ENCODE results near the gene UNC50.
"Not testable (repeated sequence)": the region's sequence is repeated elsewhere in the genome, so short reads cannot be mapped to it uniquely, and the experiment has no call there.

The UNC50 gene

DNA sequence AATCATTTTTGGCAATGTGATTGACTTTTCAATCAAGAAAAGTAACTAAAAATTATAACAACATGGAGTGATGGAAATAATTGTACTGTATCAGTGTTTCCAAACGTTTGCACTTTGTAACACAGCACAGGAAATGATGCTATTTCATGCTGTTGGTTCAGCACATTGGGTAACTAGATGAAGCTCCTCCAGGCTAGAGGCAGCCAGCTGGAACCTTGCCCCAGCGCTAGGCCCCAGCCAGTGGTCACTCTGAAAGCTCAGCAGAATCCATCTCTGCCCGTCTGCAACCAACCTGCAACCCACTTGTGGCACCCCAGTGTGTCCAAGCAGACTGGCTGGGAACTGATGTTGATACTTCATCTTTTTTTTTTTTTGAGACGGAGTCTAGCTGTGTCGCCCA lies 15.3 kb downstream of the UNC50 start:
- DNase-seq (no peak), ATAC-seq (no peak)
- no peak overlapping the region for H3K4me3 Mint-ChIP-seq
- peaks cover 38% of the 10 kb centered on the region for H3K4me1 Mint-ChIP-seq
- no peak overlapping the region for H3K27ac Mint-ChIP-seq
- no peaks in the 10 kb centered on the region for H3K9me3 Mint-ChIP-seq
- no peaks in the 10 kb centered on the region for H3K27me3 Mint-ChIP-seq

DNA sequence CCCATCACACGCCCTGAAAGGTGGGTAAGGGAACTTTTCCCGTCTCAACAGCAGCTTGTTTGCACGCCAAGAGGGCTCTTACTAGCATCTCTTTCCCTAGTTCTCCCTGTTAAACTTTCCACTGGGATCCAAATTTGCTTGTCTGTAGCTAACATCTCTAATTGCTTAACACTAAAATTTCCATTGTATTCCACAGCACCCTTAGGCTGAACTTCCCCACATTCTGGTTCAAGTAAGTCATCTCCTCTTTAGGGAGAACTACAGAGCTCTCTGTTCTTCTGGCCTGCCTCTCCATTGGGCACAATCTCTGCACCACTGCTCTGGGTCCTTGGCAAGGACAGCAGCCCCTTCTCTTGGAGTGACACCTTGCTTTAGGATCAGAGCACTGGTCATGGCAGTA lies 24.0 kb downstream of the UNC50 start:
- ATAC-seq (no peak), DNase-seq (no peak)
- Mint-ChIP-seq H3K27ac (peak overlapping the region; percentile 5 to 60), H3K4me3 (no peak overlapping the region), H3K4me1 (peaks cover 37% of the 10 kb centered on the region), H3K27me3 (no peaks in the 10 kb centered on the region), H3K9me3 (no peaks in the 10 kb centered on the region)

DNA sequence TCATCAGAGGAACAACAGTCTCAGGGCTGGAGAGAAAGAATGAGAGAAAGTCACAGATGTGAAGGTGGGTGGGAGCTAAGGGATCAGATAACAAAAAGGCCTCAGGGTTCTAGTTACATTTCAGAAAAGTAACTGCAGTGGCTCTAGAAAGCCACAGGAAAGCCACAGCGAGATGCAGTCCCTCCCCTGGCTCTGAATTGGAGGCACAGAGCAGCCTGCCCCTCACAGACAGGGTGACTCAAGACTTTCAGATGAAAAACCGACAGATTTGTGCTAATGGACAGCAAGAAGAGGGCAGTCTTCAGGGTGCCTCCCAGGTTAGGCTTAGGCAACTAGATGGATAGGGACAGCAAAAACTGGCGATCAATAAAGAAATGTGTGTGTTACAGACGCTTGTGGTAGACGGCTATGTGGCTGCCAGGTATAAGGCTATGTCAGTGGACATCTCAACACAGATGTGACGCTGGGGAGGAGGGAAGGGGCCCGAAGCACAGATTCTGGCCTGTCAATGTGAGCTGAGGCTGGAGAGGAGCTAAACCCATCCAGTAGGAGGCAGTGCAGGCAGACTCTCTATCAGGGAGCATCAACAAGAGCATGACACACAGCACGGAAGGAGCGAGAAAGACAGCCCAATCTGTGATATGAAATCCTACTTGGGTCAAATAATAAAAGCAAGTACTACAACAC lies 26.2 kb downstream of the UNC50 start:
- H3K4me1 Mint-ChIP-seq: peaks cover 48% of the 10 kb centered on the region
- ATAC-seq: peak; percentile 65
- peak in 1 of 2 donors; percentile 48 for DNase-seq
- H3K27ac Mint-ChIP-seq: peak overlapping the region; percentile 19 to 95
- H3K27me3 Mint-ChIP-seq: no peaks in the 10 kb centered on the region
- peak overlapping the region; percentile 25 to 44 for H3K4me3 Mint-ChIP-seq
- no peaks in the 10 kb centered on the region for H3K9me3 Mint-ChIP-seq

DNA sequence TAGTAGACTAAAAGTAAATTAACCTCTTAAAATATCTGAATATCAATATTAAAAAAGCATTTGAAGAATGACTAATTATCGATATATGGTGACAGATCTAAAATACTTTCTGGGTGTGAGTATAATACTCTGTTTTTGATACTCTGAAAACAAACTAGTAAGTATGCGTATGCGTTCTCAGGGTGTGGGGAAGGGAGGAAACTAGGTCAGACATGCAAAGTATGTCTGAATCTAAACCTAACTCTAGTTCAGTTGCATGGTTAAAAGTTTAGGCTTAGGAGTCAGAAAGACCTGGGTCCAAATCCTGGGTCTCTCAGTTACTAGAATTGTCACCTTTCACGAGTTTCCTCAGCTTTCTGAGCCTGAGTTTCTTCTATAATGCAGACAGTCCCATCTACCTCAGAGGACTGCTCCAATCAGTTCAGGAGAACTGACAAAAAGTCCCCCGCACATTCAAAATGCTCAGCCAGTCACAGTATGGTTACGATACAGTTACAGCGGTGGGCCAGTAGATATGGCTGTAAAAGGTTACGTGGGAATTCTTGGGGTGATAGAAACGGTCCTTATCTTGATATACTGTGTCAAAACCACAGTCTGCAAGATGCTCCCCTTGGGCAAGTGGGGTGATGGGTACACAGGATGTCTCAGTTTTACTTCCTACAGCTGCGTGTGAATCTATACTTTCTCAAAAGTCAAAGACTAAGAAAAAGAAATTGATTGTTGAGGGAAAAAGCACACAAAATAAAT lies 29.2 kb downstream of the UNC50 start:
- Mint-ChIP-seq H3K27ac (peak overlapping the region; percentile 74 to 81), H3K4me3 (peak overlapping the region; percentile 51 to 68), H3K27me3 (no peaks in the 10 kb centered on the region), H3K4me1 (peaks cover 47% of the 10 kb centered on the region), H3K9me3 (no peaks in the 10 kb centered on the region)
- DNase-seq (peak in 1 of 2 donors; percentile 41), ATAC-seq (peak; percentile 92)

DNA sequence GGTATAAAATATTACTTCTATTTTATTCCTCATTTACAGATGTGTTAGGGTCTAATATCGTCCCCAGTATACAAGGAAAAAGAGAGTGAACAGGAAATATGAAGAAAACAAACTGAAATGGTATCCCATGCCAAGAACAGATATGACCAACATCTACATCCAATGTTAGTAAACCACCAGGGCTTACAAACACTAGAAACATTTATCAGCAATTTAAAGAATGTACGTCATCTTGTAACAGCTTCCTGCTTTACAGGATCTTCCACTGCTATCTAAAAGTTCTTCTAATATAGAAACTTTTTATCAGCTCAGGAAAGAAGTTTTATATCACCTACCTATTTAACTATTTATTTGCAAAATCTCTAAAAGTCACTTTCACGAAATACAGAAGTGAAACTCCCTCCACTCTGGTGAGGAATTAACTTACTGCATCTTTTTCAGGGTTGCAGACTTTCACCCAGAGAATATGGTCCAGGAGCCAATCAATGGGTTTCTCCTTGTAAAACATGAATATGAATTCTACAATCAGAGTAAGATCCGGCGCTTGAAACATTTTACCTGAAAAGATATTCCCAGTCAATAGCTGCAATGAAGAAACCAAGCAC lies 35.2 kb downstream of the UNC50 start:
- no peak overlapping the region for H3K4me3 Mint-ChIP-seq
- ATAC-seq (no peak), DNase-seq (no peak)
- H3K4me1 Mint-ChIP-seq: peaks cover 9% of the 10 kb centered on the region
- no peaks in the 10 kb centered on the region for H3K27me3 Mint-ChIP-seq
- H3K27ac Mint-ChIP-seq: no peak overlapping the region
- H3K9me3 Mint-ChIP-seq: no peaks in the 10 kb centered on the region

DNA sequence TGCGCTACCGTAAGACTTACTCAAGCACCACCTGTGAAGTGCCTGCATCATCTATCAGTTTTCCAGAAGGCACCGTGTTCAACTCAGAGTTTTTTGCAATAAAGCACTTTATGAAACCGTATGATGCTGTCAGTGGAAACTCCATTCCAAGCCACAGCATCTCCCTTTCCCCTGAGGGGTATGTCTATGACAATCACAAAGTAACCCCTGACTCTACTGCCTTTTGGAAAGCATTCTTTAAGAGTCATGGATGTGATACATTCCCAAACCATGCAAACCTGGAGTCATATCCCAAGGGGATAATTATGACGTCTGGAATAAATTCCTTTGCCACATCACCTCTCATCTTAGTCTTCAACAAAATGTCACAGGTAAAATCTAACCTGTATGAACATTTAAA lies 39.2 kb downstream of the UNC50 start:
- no peak for ATAC-seq
- Mint-ChIP-seq H3K27ac (no peak overlapping the region), H3K4me3 (no peak overlapping the region), H3K4me1 (peaks cover 41% of the 10 kb centered on the region), H3K9me3 (peaks cover 10 to 13% of the 10 kb centered on the region in 2 donors), H3K27me3 (no peaks in the 10 kb centered on the region)
- DNase-seq: no peak

DNA sequence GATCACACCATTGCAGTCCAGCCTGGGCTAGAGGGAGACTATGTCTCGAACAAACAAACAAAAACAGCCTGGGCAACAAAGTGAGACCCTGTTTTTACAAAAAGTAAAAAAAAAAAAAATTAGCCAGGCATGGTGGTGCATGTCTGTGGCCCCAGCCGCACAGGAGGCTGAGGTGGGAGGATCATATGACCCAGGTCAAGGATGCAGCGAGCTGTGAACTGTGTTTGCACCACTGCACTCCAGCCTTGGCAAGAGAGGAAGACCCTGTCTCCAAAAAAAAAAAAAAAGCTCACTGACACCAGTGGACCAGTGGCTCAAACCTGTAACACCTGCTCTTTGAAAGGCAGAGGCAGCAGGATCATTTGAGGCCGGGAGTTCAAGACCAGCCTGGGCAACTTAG lies 40.1 kb downstream of the UNC50 start:
- Mint-ChIP-seq H3K27me3 (no peaks in the 10 kb centered on the region), H3K4me1 (peaks cover 49% of the 10 kb centered on the region), H3K9me3 (peaks cover 10 to 13% of the 10 kb centered on the region in 2 donors), H3K4me3 (no peak overlapping the region), H3K27ac (no peak overlapping the region)
- no peak for DNase-seq
- ATAC-seq: no peak

DNA sequence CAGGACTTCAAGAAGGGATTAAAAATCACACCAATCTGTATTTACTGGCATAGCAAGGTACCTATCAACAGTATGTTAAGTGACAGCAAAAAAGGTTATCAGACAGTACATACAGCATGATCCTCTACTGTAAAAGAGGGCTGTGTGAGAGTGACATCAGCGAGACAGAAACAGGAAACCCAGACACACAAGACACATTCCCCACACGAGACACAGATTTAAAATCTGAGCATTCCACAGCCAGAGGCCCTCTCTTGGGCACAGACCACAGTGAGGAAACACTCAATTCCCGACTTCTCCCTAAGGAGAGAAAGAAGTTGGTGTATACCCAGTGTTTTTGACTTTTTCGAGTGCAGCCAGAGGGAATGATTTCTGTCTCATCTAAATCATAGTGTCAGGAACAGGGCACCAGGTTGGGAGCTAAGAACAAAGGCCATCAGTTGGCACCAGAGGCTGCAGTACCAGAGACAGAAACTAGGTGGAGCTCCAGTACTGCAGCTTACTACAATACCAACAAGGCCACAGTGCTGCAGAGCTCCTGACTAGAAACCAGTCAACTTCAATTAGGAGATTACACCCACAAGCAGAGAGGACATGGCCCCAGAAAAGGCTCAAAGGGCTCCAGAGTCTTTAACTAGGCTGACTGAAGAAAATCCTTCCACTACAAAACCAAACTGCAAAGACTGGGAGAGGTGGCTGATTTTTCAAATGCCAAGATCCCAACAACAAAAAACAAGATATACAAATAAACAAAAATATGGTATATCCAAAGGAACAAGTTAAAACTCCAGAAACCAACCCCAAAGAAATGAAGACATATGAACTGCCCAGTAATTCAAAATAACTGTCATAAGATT lies 41.0 kb downstream of the UNC50 start:
- ATAC-seq: peak; percentile 99
- H3K4me3 Mint-ChIP-seq: peak overlapping the region; percentile 27 to 57

DNA sequence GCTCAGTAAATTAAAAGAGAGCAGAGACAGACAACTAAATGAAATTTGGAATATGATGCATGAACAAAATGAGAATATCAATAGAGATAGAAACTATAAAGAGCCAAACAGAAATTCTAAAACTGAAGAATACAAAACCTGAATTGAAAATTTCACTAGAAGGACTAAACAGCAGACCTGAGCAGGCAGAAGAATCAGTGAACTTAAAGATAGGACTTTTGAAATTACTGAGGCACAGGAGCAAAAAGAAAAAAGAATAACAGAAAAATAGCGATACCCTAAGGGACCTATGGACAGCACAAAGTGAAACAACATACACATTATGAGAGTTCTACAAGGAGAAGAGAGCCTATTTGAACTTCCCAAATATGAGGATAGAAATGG lies 41.6 kb downstream of the UNC50 start:
- Mint-ChIP-seq H3K4me1 (peaks cover 64% of the 10 kb centered on the region), H3K4me3 (peak overlapping the region; percentile 27 to 57), H3K9me3 (peaks cover 10 to 13% of the 10 kb centered on the region in 2 donors), H3K27ac (peak overlapping the region; percentile 16 to 76), H3K27me3 (no peaks in the 10 kb centered on the region)
- ATAC-seq: no peak
- no peak for DNase-seq

More for the DNA sequence above, 41.0 kb downstream of the UNC50 start:
- Mint-ChIP-seq H3K4me1 (peaks cover 58% of the 10 kb centered on the region), H3K27ac (peak overlapping the region; percentile 16 to 76), H3K9me3 (peaks cover 10 to 13% of the 10 kb centered on the region in 2 donors), H3K27me3 (no peaks in the 10 kb centered on the region)
- DNase-seq: peak; percentile 77 to 82

DNA sequence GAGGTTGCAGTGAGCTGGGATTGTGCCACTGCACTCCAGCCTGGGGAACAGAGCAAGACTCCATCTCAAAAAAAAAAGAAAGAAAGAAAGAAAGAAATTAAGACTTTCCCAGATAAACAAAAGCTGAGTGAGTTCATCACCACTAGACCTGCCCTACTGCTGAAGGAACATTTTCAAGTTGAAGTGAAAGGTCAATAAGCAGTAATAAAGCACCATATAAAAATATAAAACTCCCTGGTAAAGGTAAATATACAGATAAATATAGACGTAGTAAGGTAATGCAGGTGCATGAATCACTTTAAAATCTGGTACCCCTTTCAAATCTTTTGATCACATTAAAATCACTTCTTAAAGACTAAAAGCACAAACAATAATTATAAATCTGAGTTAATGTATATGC lies 42.6 kb downstream of the UNC50 start:
- H3K4me3 Mint-ChIP-seq: peak overlapping the region; percentile 44 to 80
- no peak for ATAC-seq

DNA sequence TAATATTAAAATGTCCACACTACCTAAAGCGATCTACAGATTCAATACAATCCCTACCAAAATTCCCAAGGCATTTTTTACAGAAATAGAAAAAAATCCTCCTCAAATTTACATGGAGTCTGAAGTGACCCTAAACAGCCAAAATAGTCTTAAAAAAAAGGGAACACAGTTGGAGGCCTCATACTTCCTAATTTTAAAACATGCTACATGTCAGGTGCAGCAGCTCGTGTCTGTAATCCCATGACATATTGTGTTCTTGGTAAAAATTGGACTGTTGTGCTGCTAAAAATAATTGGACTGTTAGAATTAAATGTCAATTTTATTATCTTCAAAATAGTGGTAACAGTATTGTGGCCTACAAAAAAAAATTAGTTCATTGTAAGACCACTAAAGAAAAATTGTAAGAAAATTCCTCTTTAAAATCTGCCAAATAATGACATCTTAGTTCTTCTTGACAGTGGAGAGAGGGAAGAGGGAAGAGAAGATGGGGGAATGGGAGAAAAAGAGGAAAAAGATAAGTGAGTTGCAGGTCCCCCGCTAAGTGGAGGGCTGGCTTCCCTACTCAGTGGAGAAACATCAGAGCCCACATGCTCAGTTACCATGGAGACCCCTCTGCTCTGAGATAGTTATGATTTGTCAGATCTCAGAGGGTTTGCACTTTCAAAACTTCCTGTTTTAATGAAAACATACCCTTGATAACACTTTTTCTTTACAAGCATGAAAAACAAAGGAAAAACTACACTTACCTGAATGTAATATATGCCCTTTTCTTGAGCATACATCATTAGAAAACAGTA lies 46.5 kb downstream of the UNC50 start:
- Mint-ChIP-seq H3K9me3 (peaks cover 8 to 14% of the 10 kb centered on the region in 2 donors), H3K4me1 (peaks cover 82% of the 10 kb centered on the region), H3K4me3 (peak overlapping the region; percentile 58 to 80), H3K27ac (peak overlapping the region; percentile 75 to 97), H3K27me3 (no peaks in the 10 kb centered on the region)
- DNase-seq (peak in 1 of 2 donors; percentile 43), ATAC-seq (peak; percentile 80)

More for the DNA sequence above, 42.6 kb downstream of the UNC50 start:
- DNase-seq: no peak
- peak overlapping the region; percentile 36 to 93 for H3K27ac Mint-ChIP-seq
- H3K9me3 Mint-ChIP-seq: peaks cover 10 to 13% of the 10 kb centered on the region in 2 donors
- H3K4me1 Mint-ChIP-seq: peaks cover 72% of the 10 kb centered on the region
- no peaks in the 10 kb centered on the region for H3K27me3 Mint-ChIP-seq

DNA sequence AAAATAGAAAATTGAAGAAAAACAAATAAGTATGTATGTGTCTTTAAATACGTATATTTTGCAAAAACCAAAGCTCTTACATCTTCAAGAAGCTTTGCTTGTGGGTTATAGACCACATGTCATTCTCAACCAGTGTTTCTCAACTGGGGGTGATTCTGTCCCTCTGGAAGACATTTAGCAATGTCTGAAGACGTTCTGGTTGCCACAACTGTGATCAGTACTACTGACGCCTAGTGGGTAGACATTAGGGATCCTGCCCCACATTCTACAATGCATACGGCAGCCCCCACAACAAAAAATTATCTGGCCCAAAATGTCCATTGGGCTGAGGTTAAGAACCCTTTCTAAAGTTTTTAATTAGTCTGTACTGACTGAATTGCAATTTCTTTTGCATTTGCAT lies 48.4 kb downstream of the UNC50 start:
- ATAC-seq: peak; percentile 84
- H3K4me1 Mint-ChIP-seq: peaks cover 82% of the 10 kb centered on the region
- peak overlapping the region; percentile 73 to 95 for H3K27ac Mint-ChIP-seq
- peak overlapping the region; percentile 63 to 79 for H3K4me3 Mint-ChIP-seq
- DNase-seq: peak; percentile 42 to 52
- H3K9me3 Mint-ChIP-seq: peaks cover 8 to 18% of the 10 kb centered on the region in 2 donors
- H3K27me3 Mint-ChIP-seq: no peaks in the 10 kb centered on the region

DNA sequence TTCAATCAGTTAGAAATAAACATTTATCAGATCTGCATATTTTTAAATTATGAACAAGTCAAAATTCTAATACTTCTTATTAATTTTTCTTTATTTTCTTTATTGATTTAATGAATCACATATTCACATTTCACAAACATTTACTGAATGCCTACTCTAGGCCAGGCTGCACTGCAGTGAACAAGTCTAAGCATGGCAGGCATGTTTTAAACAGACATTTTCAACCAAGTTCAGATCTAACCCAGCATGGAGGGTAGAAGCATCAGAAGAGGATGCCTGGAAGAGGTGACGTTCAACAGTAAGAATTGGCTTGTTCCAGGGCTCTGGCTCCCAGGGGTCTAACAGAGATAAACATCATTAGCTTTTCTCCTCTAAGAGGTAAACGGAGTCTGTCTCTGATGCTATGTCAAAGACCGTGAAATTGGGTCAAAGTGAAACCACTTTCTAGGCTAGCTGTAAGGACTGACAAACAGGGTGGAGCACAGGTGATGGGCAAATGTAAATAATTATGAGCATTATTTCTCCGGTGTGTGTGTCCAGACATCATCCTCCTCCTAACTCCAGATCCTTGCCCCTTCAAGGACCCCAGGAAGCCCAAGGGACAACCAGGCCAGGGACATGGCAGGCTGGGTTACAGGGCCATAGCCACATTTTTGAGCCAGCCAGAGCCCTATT lies 50.6 kb downstream of the UNC50 start:
- Mint-ChIP-seq H3K27ac (peak overlapping the region; percentile 96), H3K4me3 (peak overlapping the region; percentile 79 to 82), H3K27me3 (no peaks in the 10 kb centered on the region), H3K9me3 (peaks cover 8 to 18% of the 10 kb centered on the region in 2 donors), H3K4me1 (peaks cover 70% of the 10 kb centered on the region)
- peak; percentile 57 for ATAC-seq
- DNase-seq: peak in 1 of 2 donors; percentile 38

DNA sequence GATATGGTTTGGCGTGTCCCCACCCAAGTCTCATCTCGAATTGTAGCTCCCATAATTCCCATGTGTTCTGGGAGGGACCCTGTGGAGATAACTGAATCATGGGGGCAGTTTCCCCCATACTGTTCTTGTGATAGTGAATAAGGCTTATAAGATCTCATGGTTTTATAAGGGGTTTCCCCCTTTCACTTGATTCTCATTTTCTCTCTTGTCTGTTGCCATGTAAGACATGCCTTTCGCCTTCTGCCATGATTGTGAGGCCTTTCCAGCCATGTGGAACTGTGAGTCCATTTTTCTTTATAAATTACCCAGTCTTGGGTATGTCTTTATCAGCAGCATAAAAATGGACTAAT lies 51.1 kb downstream of the UNC50 start:
- Mint-ChIP-seq H3K9me3 (peaks cover 8 to 18% of the 10 kb centered on the region in 2 donors), H3K4me3 (peak overlapping the region; percentile 79 to 82), H3K27ac (peak overlapping the region; percentile 96), H3K4me1 (peaks cover 69% of the 10 kb centered on the region)
- H3K27me3 Mint-ChIP-seq: not testable (repeated sequence)
- peak; percentile 60 for ATAC-seq
- DNase-seq: peak in 1 of 2 donors; percentile 48
